ENCODE measurements around the gene SH3D21. TPM values are rescaled to one million over a fixed set of nuclear protein-coding genes. Genes with fewer than 3 reads are reported as not detected.

Gene SH3D21
- total RNA-seq, 1 experiment from 2014 or later = 18.3 TPM

- H3K56ac ChIP-seq (ENCODE audit: insufficient read length, low read depth, low read length) = no peak overlapping the region
- H3K4me2 ChIP-seq (ENCODE audit: insufficient read depth, insufficient read length, low read length) = no peak overlapping the region
- Mint-ChIP-seq H3K4me1 (no peaks in the 10 kb centered on the region), H3K27me3 (ENCODE audit: low read depth) (no peaks in the 10 kb centered on the region), H3K36me3 (ENCODE audit: insufficient read depth in 1 of 3, low read depth in 3 of 3) (peaks cover 5 to 27% (median 25%) of the 10 kb centered on the region in 3 experiments; a peak in 6 of 7 replicates), H3K9me3 (no peaks in the 10 kb centered on the region), H3K4me3 (no peak overlapping the region), H3K27ac (peak overlapping the region in 1 of 3 experiments; percentile 68; a peak in 2 of 7 replicates)
- H4K5ac ChIP-seq (ENCODE audit: insufficient read length, low read depth, low read length) = no peak overlapping the region
- no peak for DNase-seq
- H3K23me2 ChIP-seq (ENCODE audit: insufficient read length, low read depth, low read length, poor library complexity, severe bottlenecking) = no peaks in the 10 kb centered on the region
- H3K9ac ChIP-seq (ENCODE audit: extremely low read depth, insufficient read length, low read length) = no peak overlapping the region
- H4K8ac ChIP-seq (replicated peaks; ENCODE audit: insufficient read length, low read depth, low read length) = no peak overlapping the region
- TF ChIP-seq CTCF (conservative IDR thresholded peaks at IDR 0.05) = no peak
- no peak overlapping the region for H3K14ac ChIP-seq (ENCODE audit: insufficient read depth, low read length)
- H2BK20ac ChIP-seq (ENCODE audit: low read depth, low read length, poor library complexity, severe bottlenecking) = no peak overlapping the region
- H3K79me2 ChIP-seq (ENCODE audit: insufficient read depth, low read length) = no peaks in the 10 kb centered on the region
- H2AK5ac ChIP-seq (ENCODE audit: insufficient read length, low read length) = no peak overlapping the region
- no peak overlapping the region for H2BK15ac ChIP-seq (ENCODE audit: low read depth, low read length)
- no peaks in the 10 kb centered on the region for H3K4me1 ChIP-seq (ENCODE audit: insufficient read depth, low read length)
- H2BK120ac ChIP-seq (ENCODE audit: low read depth, low read length, poor library complexity, severe bottlenecking) = no peak overlapping the region
- H2BK5ac ChIP-seq (ENCODE audit: insufficient read length, low read length) = no peak overlapping the region
- H4K91ac ChIP-seq (ENCODE audit: insufficient read length, low read depth, low read length) = no peak overlapping the region
- H3K18ac ChIP-seq (ENCODE audit: insufficient read length, low read depth, low read length) = no peak overlapping the region
- no CpG with 5 or more reads among the region's 2 CpGs for WGBS (ENCODE audit: extremely low coverage, insufficient read length, low lambda C conversion rate)
- no peaks in the 10 kb centered on the region for H3K9me3 ChIP-seq (ENCODE audit: control insufficient read depth, low read depth, low read length)
- no peak overlapping the region for H3K23ac ChIP-seq (ENCODE audit: insufficient read length, low read depth, low read length)
- H3K27me3 ChIP-seq (ENCODE audit: insufficient read depth, low read length) = no peaks in the 10 kb centered on the region
- no peak overlapping the region for H3K4ac ChIP-seq (ENCODE audit: low read depth, low read length)
- no peak overlapping the region for H2AFZ ChIP-seq (ENCODE audit: low read length)
- H3T11ph ChIP-seq (ENCODE audit: low read length) = no peak overlapping the region
- peaks cover 12% of the 10 kb centered on the region for H3K79me1 ChIP-seq (ENCODE audit: insufficient read depth, low read depth, low read length, poor library complexity, severe bottlenecking)
- no peak overlapping the region for H2BK12ac ChIP-seq (ENCODE audit: insufficient read length, low read depth, low read length)
- no peak overlapping the region for H3K27ac ChIP-seq (ENCODE audit: insufficient read length, low read depth, low read length)
- H4K20me1 ChIP-seq (ENCODE audit: control insufficient read depth, insufficient read depth, insufficient read length) = no peaks in the 10 kb centered on the region
Measured at GRCh38 chr1:36279110-36279788, 26.9 kb upstream of the SH3D21 start.

All from H9 (cell line).